GM12878 (cell line): ENCODE results near the gene PRDM7. TPM values are rescaled to one million over a fixed set of nuclear protein-coding genes. Genes with fewer than 3 reads are reported as not detected.

ENCODE experiments used
- ATAC-seq: fragments of 200-7000 bp; cut with Tn5 transposase; 3 replicates; pipeline ENCODE4 v1.9.1; 2020; ENCODE audit warnings: mild to moderate bottlenecking, moderate library complexity
- BruUV-seq: library from RNA; stranded (reverse); fragments of 400-500 nt; replicated peaks from 2 replicates; lab custom pipeline; 2021; lab: Mats Ljungman, UMichigan
- CTCF ChIA-PET: fragments of 300-600 bp; sonication (Branson Sonifier 250); formaldehyde crosslinking; extraction: SDS; loops from one replicate; lab custom pipeline; 2021; ENCODE audit warnings: inconsistent platforms; lab: Yijun Ruan, JAX
- POLR2A ChIA-PET: fragments of 350-600 bp; formaldehyde crosslinking; extraction: SDS; loops from one replicate; lab custom pipeline; 2021; ENCODE audit warnings: inconsistent platforms; lab: Charles Lee
- RAD21 ChIA-PET: fragments of 300-600 bp; sonication (Branson Sonifier 250); formaldehyde crosslinking; loops from one replicate; lab custom pipeline; 2023; ENCODE audit warnings: antibody characterized with exemption; ENCODE audit not compliant: unreplicated experiment; lab: Charles Lee
- SMC1A ChIA-PET: fragments of 300-600 bp; sonication (Branson Sonifier 250); formaldehyde crosslinking; loops from one replicate; lab custom pipeline; 2023; ENCODE audit not compliant: unreplicated experiment, uncharacterized antibody; lab: Charles Lee
- DNase-seq: peaks from one replicate; pipeline ENCODE4 v3.0.0-alpha.2; 2011; ENCODE audit warnings: low read depth, low spot score
- FAIRE-seq: peaks from 3 replicates; lab custom pipeline; 2011; peaks lifted over from hg19 to GRCh38; lab: Jason Lieb, UNC
- H2AFZ ChIP-seq: 2 replicates; pipeline ENCODE4 v1.6.0; 2011; ENCODE audit warnings: low read depth, low read length, control low read depth; ENCODE audit not compliant: control insufficient read depth
- H3K27ac ChIP-seq: 2 replicates; pipeline ENCODE4 v1.5.1; 2011; ENCODE audit warnings: control low read depth; ENCODE audit not compliant: control insufficient read depth, insufficient read depth
- H3K27me3 ChIP-seq, 2 experiments: replicated peaks in 1 of 2; 2 replicates each; pipeline versions ENCODE4 v1.6.0 to v1.6.1; 2011; ENCODE audit warnings: low read length in 1 of 2; ENCODE audit not compliant: control insufficient read depth in 2 of 2, insufficient read depth in 2 of 2
- H3K36me3 ChIP-seq, 2 experiments: 2 replicates each; pipeline ENCODE4 v1.5.1; 2011; ENCODE audit warnings: low read length in 1 of 2; ENCODE audit not compliant: control insufficient read depth in 2 of 2, insufficient read depth in 2 of 2
- H3K4me1 ChIP-seq: 2 replicates; pipeline ENCODE4 v1.6.1; 2011; ENCODE audit warnings: mild to moderate bottlenecking, low read length, moderate library complexity, mixed read lengths; ENCODE audit not compliant: control insufficient read depth, insufficient read depth
- H3K4me2 ChIP-seq: 2 replicates; pipeline ENCODE4 v1.6.0; 2011; ENCODE audit warnings: control low read depth; ENCODE audit not compliant: control insufficient read depth, insufficient read depth
- H3K4me3 ChIP-seq: fragments of 200-600 bp; sonication (generic); 2 replicates; pipeline ENCODE4 v1.5.1; 2016
- H3K79me2 ChIP-seq: 2 replicates; pipeline ENCODE4 v1.6.0; 2011; ENCODE audit warnings: low read length; ENCODE audit not compliant: control insufficient read depth, insufficient read depth
- H3K9ac ChIP-seq: 2 replicates; pipeline ENCODE4 v1.8.0; 2011; ENCODE audit warnings: low read length, control low read depth, mixed read lengths; ENCODE audit not compliant: control insufficient read depth, insufficient read depth
- H3K9me3 ChIP-seq: replicated peaks from 3 replicates; pipeline ENCODE4 v1.5.1; 2011; ENCODE audit warnings: mild to moderate bottlenecking, low read length; ENCODE audit not compliant: control insufficient read depth, insufficient read depth
- H4K20me1 ChIP-seq: 2 replicates; pipeline ENCODE4 v1.6.0; 2011; ENCODE audit not compliant: control insufficient read depth, insufficient read depth
- CREM ChIP-seq: IDR thresholded peaks from 2 replicates; pipeline ENCODE4 v1.6.1; 2014; ENCODE audit warnings: antibody characterized with exemption, low read depth
- GABPA ChIP-seq: IDR thresholded peaks from 2 replicates; pipeline ENCODE4 v1.6.1; 2014; ENCODE audit warnings: antibody characterized with exemption, low read depth, mild to moderate bottlenecking, inconsistent platforms
- HCFC1 ChIP-seq: fragments of 150-350 bp; IDR thresholded peaks from 2 replicates; pipeline ENCODE4 v1.6.1; 2014; ENCODE audit warnings: low read length
- IKZF1 ChIP-seq: fragments of 450-650 bp; conservative IDR thresholded peaks from 2 replicates; pipeline ENCODE4 v1.6.1; 2017; ENCODE audit warnings: antibody characterized with exemption, mild to moderate bottlenecking
- MEF2B ChIP-seq: fragments of 450-650 bp; IDR thresholded peaks from 2 replicates; pipeline ENCODE4 v1.6.1; 2018; ENCODE audit warnings: mild to moderate bottlenecking, moderate library complexity; ENCODE audit not compliant: partially characterized antibody, poor library complexity, severe bottlenecking
- SMAD5 ChIP-seq: IDR thresholded peaks from 2 replicates; pipeline ENCODE4 v1.6.1; 2016; ENCODE audit warnings: antibody characterized with exemption, low read depth
- TCF7 ChIP-seq: IDR thresholded peaks from 2 replicates; pipeline ENCODE4 v1.6.1; 2014; ENCODE audit warnings: antibody characterized with exemption, borderline replicate concordance
- ZNF622 ChIP-seq: fragments of 450-650 bp; IDR thresholded peaks from 2 replicates; pipeline ENCODE4 v1.6.1; 2017; ENCODE audit warnings: mild to moderate bottlenecking, inconsistent platforms
- WGBS: methylation state at CpG from one replicate; pipeline ENCODE4 v1.1.6; 2016; ENCODE audit warnings: low lambda C conversion rate; ENCODE audit not compliant: insufficient replicate concordance, insufficient coverage; ENCODE audit errors: missing lambda C conversion rate; 5-methylcytosine and 5-hydroxymethylcytosine counted together
- in situ Hi-C: fragments of 300-500 bp; cut with MboI; formaldehyde crosslinking; loops from 9 replicates; pipeline ENCODE4 v1.14.3; 2018; ENCODE audit warnings: mixed read lengths
- intact Hi-C: fragments of 100-400 bp; cut with micrococcal nuclease; formaldehyde crosslinking; loops from one replicate; pipeline ENCODE4 v1.14.2; 2022; ENCODE audit not compliant: unreplicated experiment
- polyA plus RNA-seq, 11 experiments: library from polyadenylated mRNA; depleted of rRNA in 4 of 11; unstranded in 6 of 11; stranded (reverse) in 5 of 11; fragments of >200 nt; fragmentation: Nextera tagmentation in 4 of 11; fragmentation: Illumina TruSeq in 1 of 11; extraction: Ambion mirVana in 4 of 11; extraction: Trizol in 1 of 11; gene quantifications; 1 replicate in 1 of 11; 2 replicates in 10 of 11; pipeline versions ENCODE4 v1.2.1 to v1.2.3, GENCODE V29; 2011 to 2016; ENCODE audit warnings: inconsistent platforms in 2 of 11, missing spikeins in 2 of 11, low read depth in 1 of 11
- total RNA-seq, 4 experiments: library from RNA; depleted of rRNA in 3 of 4; stranded (reverse); fragments of >200 nt in 3 of 4; fragmentation: Illumina TruSeq in 1 of 4; extraction: Trizol in 1 of 4; gene quantifications; 2 replicates each; pipeline versions ENCODE4 v1.2.1 to v1.2.3, GENCODE V29; 2013 to 2021
- TF ChIP-seq, protein P1 (sequence below): fragments of 450-650 bp; IDR thresholded peaks from 2 replicates; pipeline ENCODE4 v1.6.1; 2017; ENCODE audit warnings: mild to moderate bottlenecking
- TF ChIP-seq, protein P2 (sequence below): fragments of 450-650 bp; formaldehyde crosslinking; IDR thresholded peaks from 2 replicates; pipeline ENCODE4 v1.5.0; 2022; ENCODE audit warnings: mild to moderate bottlenecking, missing genetic modification characterization
- TF ChIP-seq, protein P3 (sequence below): fragments of 450-650 bp; IDR thresholded peaks from 2 replicates; pipeline ENCODE4 v1.6.1; 2017; ENCODE audit warnings: antibody characterized with exemption, mild to moderate bottlenecking, moderate library complexity
- TF ChIP-seq, protein P4 (sequence below): fragments of 450-650 bp; formaldehyde crosslinking; IDR thresholded peaks from 2 replicates; pipeline ENCODE4 v1.4.0; 2020; ENCODE audit warnings: mild to moderate bottlenecking, moderate library complexity
- TF ChIP-seq, protein P5 (sequence below): IDR thresholded peaks from 2 replicates; pipeline ENCODE4 v1.6.1; 2012; ENCODE audit warnings: low read depth, low read length, improper control_type of control experiment

The PRDM7 gene
- total and polyA plus RNA-seq, 10 of the 15 experiments (the other 5 are each of a cell fraction or from before 2014, with no cell fraction given) = not detected

DNA sequence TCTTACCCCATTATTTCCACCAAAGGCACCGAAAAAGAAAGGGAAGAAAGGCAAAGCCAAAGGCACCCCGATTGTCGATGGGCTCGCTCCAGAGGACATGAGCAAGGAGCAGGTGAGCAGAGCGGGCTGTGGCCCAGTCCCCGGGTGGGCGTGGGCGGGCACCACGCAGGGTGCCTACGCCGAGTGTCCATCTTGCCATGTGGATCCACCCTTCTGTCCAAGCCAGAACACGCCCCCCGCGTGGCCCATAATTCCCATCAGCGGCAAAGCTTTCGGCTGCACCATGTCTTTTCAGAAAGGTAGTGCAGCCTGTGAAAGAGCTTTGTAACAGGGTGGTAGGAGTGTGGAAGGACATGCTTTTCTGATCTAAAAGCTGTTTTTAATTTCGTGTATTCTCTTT is 49.5 kb downstream of the PRDM7 start:
- Histone ChIP-seq H3K36me3 (no peaks in the 10 kb centered on the region), H3K4me2 (no peak overlapping the region), H2AFZ (no peak overlapping the region), H3K9me3 (no peaks in the 10 kb centered on the region), H3K27ac (no peak overlapping the region), H3K4me3 (no peak overlapping the region), H4K20me1 (no peaks in the 10 kb centered on the region), H3K4me1 (no peaks in the 10 kb centered on the region), H3K27me3 (no peaks in the 10 kb centered on the region), H3K79me2 (no peaks in the 10 kb centered on the region), H3K9ac (no peak overlapping the region)
- FAIRE-seq (no peak), ATAC-seq (no peak), DNase-seq (no peak)
- BruUV-seq = no TSS peak
- WGBS = 63% methylated on average over 11 of the region's 17 CpGs
- ChIA-PET CTCF (no interaction called here), POLR2A (interaction anchor here (0.5 kb wide), 1 partner anchor 266 kb away, joined by 8 read pairs; no protein-coding TSS in a partner anchor), SMC1A (no interaction called here), RAD21 (interaction anchor here (0.8 kb wide), 1 partner anchor 142 kb away, joined by 3 read pairs; no protein-coding TSS in a partner anchor)
- intact Hi-C loops (no loop called here), in situ Hi-C loops (no loop called here)
- TF ChIP-seq SMAD5 = no peak
- TF ChIP-seq, protein P1, sequence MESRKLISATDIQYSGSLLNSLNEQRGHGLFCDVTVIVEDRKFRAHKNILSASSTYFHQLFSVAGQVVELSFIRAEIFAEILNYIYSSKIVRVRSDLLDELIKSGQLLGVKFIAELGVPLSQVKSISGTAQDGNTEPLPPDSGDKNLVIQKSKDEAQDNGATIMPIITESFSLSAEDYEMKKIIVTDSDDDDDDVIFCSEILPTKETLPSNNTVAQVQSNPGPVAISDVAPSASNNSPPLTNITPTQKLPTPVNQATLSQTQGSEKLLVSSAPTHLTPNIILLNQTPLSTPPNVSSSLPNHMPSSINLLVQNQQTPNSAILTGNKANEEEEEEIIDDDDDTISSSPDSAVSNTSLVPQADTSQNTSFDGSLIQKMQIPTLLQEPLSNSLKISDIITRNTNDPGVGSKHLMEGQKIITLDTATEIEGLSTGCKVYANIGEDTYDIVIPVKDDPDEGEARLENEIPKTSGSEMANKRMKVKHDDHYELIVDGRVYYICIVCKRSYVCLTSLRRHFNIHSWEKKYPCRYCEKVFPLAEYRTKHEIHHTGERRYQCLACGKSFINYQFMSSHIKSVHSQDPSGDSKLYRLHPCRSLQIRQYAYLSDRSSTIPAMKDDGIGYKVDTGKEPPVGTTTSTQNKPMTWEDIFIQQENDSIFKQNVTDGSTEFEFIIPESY = no peak
- TF ChIP-seq, protein P2, sequence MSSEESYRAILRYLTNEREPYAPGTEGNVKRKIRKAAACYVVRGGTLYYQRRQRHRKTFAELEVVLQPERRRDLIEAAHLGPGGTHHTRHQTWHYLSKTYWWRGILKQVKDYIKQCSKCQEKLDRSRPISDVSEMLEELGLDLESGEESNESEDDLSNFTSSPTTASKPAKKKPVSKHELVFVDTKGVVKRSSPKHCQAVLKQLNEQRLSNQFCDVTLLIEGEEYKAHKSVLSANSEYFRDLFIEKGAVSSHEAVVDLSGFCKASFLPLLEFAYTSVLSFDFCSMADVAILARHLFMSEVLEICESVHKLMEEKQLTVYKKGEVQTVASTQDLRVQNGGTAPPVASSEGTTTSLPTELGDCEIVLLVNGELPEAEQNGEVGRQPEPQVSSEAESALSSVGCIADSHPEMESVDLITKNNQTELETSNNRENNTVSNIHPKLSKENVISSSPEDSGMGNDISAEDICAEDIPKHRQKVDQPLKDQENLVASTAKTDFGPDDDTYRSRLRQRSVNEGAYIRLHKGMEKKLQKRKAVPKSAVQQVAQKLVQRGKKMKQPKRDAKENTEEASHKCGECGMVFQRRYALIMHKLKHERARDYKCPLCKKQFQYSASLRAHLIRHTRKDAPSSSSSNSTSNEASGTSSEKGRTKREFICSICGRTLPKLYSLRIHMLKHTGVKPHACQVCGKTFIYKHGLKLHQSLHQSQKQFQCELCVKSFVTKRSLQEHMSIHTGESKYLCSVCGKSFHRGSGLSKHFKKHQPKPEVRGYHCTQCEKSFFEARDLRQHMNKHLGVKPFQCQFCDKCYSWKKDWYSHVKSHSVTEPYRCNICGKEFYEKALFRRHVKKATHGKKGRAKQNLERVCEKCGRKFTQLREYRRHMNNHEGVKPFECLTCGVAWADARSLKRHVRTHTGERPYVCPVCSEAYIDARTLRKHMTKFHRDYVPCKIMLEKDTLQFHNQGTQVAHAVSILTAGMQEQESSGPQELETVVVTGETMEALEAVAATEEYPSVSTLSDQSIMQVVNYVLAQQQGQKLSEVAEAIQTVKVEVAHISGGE (CRISPR knock-in tag) = no peak
- TF ChIP-seq, protein P3, sequence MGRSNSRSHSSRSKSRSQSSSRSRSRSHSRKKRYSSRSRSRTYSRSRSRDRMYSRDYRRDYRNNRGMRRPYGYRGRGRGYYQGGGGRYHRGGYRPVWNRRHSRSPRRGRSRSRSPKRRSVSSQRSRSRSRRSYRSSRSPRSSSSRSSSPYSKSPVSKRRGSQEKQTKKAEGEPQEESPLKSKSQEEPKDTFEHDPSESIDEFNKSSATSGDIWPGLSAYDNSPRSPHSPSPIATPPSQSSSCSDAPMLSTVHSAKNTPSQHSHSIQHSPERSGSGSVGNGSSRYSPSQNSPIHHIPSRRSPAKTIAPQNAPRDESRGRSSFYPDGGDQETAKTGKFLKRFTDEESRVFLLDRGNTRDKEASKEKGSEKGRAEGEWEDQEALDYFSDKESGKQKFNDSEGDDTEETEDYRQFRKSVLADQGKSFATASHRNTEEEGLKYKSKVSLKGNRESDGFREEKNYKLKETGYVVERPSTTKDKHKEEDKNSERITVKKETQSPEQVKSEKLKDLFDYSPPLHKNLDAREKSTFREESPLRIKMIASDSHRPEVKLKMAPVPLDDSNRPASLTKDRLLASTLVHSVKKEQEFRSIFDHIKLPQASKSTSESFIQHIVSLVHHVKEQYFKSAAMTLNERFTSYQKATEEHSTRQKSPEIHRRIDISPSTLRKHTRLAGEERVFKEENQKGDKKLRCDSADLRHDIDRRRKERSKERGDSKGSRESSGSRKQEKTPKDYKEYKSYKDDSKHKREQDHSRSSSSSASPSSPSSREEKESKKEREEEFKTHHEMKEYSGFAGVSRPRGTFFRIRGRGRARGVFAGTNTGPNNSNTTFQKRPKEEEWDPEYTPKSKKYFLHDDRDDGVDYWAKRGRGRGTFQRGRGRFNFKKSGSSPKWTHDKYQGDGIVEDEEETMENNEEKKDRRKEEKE = no peak
- TF ChIP-seq HCFC1 = no peak
- no peak for TF ChIP-seq CREM
- no peak for TF ChIP-seq MEF2B
- TF ChIP-seq TCF7 = no peak
- TF ChIP-seq, protein P4, sequence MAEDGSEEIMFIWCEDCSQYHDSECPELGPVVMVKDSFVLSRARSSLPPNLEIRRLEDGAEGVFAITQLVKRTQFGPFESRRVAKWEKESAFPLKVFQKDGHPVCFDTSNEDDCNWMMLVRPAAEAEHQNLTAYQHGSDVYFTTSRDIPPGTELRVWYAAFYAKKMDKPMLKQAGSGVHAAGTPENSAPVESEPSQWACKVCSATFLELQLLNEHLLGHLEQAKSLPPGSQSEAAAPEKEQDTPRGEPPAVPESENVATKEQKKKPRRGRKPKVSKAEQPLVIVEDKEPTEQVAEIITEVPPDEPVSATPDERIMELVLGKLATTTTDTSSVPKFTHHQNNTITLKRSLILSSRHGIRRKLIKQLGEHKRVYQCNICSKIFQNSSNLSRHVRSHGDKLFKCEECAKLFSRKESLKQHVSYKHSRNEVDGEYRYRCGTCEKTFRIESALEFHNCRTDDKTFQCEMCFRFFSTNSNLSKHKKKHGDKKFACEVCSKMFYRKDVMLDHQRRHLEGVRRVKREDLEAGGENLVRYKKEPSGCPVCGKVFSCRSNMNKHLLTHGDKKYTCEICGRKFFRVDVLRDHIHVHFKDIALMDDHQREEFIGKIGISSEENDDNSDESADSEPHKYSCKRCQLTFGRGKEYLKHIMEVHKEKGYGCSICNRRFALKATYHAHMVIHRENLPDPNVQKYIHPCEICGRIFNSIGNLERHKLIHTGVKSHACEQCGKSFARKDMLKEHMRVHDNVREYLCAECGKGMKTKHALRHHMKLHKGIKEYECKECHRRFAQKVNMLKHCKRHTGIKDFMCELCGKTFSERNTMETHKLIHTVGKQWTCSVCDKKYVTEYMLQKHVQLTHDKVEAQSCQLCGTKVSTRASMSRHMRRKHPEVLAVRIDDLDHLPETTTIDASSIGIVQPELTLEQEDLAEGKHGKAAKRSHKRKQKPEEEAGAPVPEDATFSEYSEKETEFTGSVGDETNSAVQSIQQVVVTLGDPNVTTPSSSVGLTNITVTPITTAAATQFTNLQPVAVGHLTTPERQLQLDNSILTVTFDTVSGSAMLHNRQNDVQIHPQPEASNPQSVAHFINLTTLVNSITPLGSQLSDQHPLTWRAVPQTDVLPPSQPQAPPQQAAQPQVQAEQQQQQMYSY (CRISPR knock-in tag) = no peak
- no peak for TF ChIP-seq ZNF622
- TF ChIP-seq, protein P5, sequence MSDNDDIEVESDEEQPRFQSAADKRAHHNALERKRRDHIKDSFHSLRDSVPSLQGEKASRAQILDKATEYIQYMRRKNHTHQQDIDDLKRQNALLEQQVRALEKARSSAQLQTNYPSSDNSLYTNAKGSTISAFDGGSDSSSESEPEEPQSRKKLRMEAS = no peak
- no peak for TF ChIP-seq GABPA
- TF ChIP-seq IKZF1 = no peak
